Testis (tissue), 2 donors: ENCODE measurements around the gene BOLA3.

Source experiments
- POLR2A ChIP-seq: fragments of 450-650 bp; IDR thresholded peaks from one replicate; pipeline ENCODE4 v1.6.1; 2017; ENCODE audit warnings: antibody characterized with exemption, mild to moderate bottlenecking, moderate library complexity
- TF ChIP-seq, protein P1 (sequence below), 3 experiments: fragments of 450-650 bp in 2 of 3; fragments of 200-600 bp in 1 of 3; sonication (generic) in 1 of 3; IDR thresholded peaks; one replicate each; pipeline ENCODE4 v1.5.1; 2016 to 2019; ENCODE audit warnings: antibody characterized with exemption in 3 of 3, mild to moderate bottlenecking in 2 of 3, moderate library complexity in 1 of 3

DNA sequence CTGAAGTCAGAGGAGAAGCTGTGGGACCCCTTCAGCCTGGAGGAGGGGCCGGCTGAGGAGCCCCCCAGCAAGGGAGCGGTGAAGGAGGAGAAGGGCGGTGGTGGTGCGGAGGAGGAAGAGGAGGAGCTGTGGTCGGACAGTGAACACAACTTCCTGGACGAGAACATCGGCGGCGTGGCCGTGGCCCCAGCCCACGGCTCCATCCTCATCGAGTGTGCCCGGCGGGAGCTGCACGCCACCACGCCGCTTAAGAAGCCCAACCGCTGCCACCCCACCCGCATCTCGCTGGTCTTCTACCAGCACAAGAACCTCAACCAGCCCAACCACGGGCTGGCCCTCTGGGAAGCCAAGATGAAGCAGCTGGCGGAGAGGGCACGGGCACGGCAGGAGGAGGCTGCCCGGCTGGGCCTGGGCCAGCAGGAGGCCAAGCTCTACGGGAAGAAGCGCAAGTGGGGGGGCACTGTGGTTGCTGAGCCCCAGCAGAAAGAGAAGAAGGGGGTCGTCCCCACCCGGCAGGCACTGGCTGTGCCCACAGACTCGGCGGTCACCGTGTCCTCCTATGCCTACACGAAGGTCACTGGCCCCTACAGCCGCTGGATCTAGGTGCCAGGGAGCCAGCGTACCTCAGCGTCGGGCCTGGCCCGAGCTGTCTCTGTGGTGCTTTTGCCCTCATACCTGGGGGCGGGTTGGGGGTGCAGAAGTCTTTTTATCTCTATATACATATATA is 46.0 kb downstream of the BOLA3 start:
- TF ChIP-seq, protein P1, sequence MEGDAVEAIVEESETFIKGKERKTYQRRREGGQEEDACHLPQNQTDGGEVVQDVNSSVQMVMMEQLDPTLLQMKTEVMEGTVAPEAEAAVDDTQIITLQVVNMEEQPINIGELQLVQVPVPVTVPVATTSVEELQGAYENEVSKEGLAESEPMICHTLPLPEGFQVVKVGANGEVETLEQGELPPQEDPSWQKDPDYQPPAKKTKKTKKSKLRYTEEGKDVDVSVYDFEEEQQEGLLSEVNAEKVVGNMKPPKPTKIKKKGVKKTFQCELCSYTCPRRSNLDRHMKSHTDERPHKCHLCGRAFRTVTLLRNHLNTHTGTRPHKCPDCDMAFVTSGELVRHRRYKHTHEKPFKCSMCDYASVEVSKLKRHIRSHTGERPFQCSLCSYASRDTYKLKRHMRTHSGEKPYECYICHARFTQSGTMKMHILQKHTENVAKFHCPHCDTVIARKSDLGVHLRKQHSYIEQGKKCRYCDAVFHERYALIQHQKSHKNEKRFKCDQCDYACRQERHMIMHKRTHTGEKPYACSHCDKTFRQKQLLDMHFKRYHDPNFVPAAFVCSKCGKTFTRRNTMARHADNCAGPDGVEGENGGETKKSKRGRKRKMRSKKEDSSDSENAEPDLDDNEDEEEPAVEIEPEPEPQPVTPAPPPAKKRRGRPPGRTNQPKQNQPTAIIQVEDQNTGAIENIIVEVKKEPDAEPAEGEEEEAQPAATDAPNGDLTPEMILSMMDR (IDR thresholded peaks at IDR 0.05), result no peak
- TF ChIP-seq POLR2A, result no peak
